Activated naive CD4-positive, alpha-beta T cell treated with Interleukin-2 at 50 U/mL for 16 hours (primary cell): Measurements from ENCODE around the gene PDF.

Source experiments
- DNase-seq: peaks from one replicate; pipeline ENCODE4 v3.0.0-alpha.2; 2020

PDF gene

GRCh38 chr16:69338557-69339288, 8.3 kb upstream of the PDF start:
- no peak for DNase-seq

GRCh38 chr16:69334696-69335095, 4.3 kb upstream of the PDF start:
- no peak for DNase-seq

GRCh38 chr16:69329369-69330285, 761 bp downstream of the PDF start:
- no peak for DNase-seq

GRCh38 chr16:69328854-69329316, 1.5 kb downstream of the PDF start:
- no peak for DNase-seq

GRCh38 chr16:69327585-69328310, 2.6 kb downstream of the PDF start:
- no peak for DNase-seq

- no peak for DNase-seq
Measured at GRCh38 chr16:69326172-69326873, 4.1 kb downstream of the PDF start.

GRCh38 chr16:69325784-69326171, 4.6 kb downstream of the PDF start:
- no peak for DNase-seq

GRCh38 chr16:69324585-69325253, 5.7 kb downstream of the PDF start:
- no peak for DNase-seq

- no peak for DNase-seq
Measured at GRCh38 chr16:69324013-69324531, 6.3 kb downstream of the PDF start.

- DNase-seq = no peak
Measured at GRCh38 chr16:69323415-69323814, 7.0 kb downstream of the PDF start.

GRCh38 chr16:69322343-69322742, 8.0 kb downstream of the PDF start:
- DNase-seq = no peak

- DNase-seq = no peak
Measured at GRCh38 chr16:69321080-69321479, 9.3 kb downstream of the PDF start.

- DNase-seq = no peak
Measured at GRCh38 chr16:69320740-69321073, 9.7 kb downstream of the PDF start.

GRCh38 chr16:69319826-69320739, 10.3 kb downstream of the PDF start:
- no peak for DNase-seq

- DNase-seq = no peak
Measured at GRCh38 chr16:69319381-69319780, 11.0 kb downstream of the PDF start.

GRCh38 chr16:69318911-69319289, 11.5 kb downstream of the PDF start:
- no peak for DNase-seq

- DNase-seq = no peak
Measured at GRCh38 chr16:69318177-69318910, 12.0 kb downstream of the PDF start.

GRCh38 chr16:69316595-69317034, 13.8 kb downstream of the PDF start:
- DNase-seq = no peak

- no peak for DNase-seq
Measured at GRCh38 chr16:69315486-69316311, 14.7 kb downstream of the PDF start.
